Mesenchymal stem cell (in vitro differentiated cells and primary cell): ENCODE measurements around the gene ZNF611.

Experiments
- DNase-seq: peaks from one replicate; pipeline ENCODE4 v3.0.0-alpha.2; 2013
- H2AFZ ChIP-seq: one replicate; pipeline ENCODE4 v1.6.1; 2013; ENCODE audit warnings: low read depth, mild to moderate bottlenecking, control low read depth, inconsistent platforms, low read length, moderate library complexity
- H2AK5ac ChIP-seq: 2 replicates; pipeline ENCODE4 v1.6.1; 2013; ENCODE audit warnings: low read length, moderate library complexity, mild to moderate bottlenecking, inconsistent platforms; ENCODE audit not compliant: severe bottlenecking
- H2BK120ac ChIP-seq: one replicate; pipeline ENCODE4 v1.6.1; 2013; ENCODE audit warnings: low read depth, mild to moderate bottlenecking, inconsistent platforms, low read length, moderate library complexity
- H2BK12ac ChIP-seq, 2 experiments: one replicate each; pipeline ENCODE4 v1.6.1; 2013; ENCODE audit warnings: inconsistent platforms in 2 of 2, low read length in 2 of 2, mild to moderate bottlenecking in 2 of 2, moderate library complexity in 2 of 2, control low read depth in 1 of 2
- H2BK15ac ChIP-seq: one replicate; pipeline ENCODE4 v1.6.1; 2013; ENCODE audit warnings: mild to moderate bottlenecking, low read depth, inconsistent platforms; ENCODE audit not compliant: poor library complexity, severe bottlenecking
- H2BK5ac ChIP-seq: 2 replicates; pipeline ENCODE4 v1.6.1; 2013; ENCODE audit warnings: low read depth, mild to moderate bottlenecking, low read length, control low read depth, inconsistent platforms; ENCODE audit not compliant: poor library complexity, severe bottlenecking
- H3K14ac ChIP-seq, 2 experiments: one replicate each; pipeline ENCODE4 v1.6.1; 2013; ENCODE audit warnings: inconsistent platforms in 2 of 2, low read length in 2 of 2, control low read depth in 1 of 2, mild to moderate bottlenecking in 1 of 2, moderate library complexity in 1 of 2
- H3K18ac ChIP-seq, 2 experiments: one replicate each; pipeline ENCODE4 v1.6.1; 2013; ENCODE audit warnings: inconsistent platforms in 2 of 2, low read length in 2 of 2, control low read depth in 1 of 2, low read depth in 1 of 2, mild to moderate bottlenecking in 1 of 2
- H3K23ac ChIP-seq, 2 experiments: one replicate each; pipeline ENCODE4 v1.6.1; 2013; ENCODE audit warnings: inconsistent platforms in 2 of 2, low read length in 2 of 2, mild to moderate bottlenecking in 2 of 2, moderate library complexity in 2 of 2, control low read depth in 1 of 2
- H3K27ac ChIP-seq: 2 replicates; pipeline ENCODE4 v1.5.1; 2013; ENCODE audit warnings: mild to moderate bottlenecking, moderate library complexity, low read length, control low read depth, inconsistent platforms; ENCODE audit not compliant: poor library complexity, severe bottlenecking
- H3K27me3 ChIP-seq, 2 experiments: 2 replicates each; pipeline versions ENCODE4 v1.6.1 to v1.7.0; 2013; ENCODE audit warnings: low read length in 2 of 2, mild to moderate bottlenecking in 2 of 2, moderate library complexity in 2 of 2, control low read depth in 1 of 2, inconsistent platforms in 1 of 2; ENCODE audit not compliant: control insufficient read depth in 1 of 2, insufficient read depth in 1 of 2
- H3K36me3 ChIP-seq, 2 experiments: 2 replicates each; pipeline versions ENCODE4 v1.6.1 to v1.7.0; 2013; ENCODE audit warnings: low read length in 2 of 2, control low read depth in 1 of 2, inconsistent platforms in 1 of 2, low read depth in 1 of 2, mild to moderate bottlenecking in 1 of 2; ENCODE audit not compliant: insufficient read depth in 2 of 2, control insufficient read depth in 1 of 2
- H3K4ac ChIP-seq, 2 experiments: one replicate each; pipeline ENCODE4 v1.6.1; 2013; ENCODE audit warnings: inconsistent platforms in 2 of 2, low read length in 2 of 2, mild to moderate bottlenecking in 2 of 2, moderate library complexity in 2 of 2, control low read depth in 1 of 2, low read depth in 1 of 2
- H3K4me1 ChIP-seq: 2 replicates; pipeline ENCODE4 v1.6.1; 2013; ENCODE audit warnings: low read depth, low read length, control low read depth; ENCODE audit not compliant: control insufficient read depth, insufficient read depth
- H3K4me2 ChIP-seq: 2 replicates; pipeline ENCODE4 v1.6.1; 2013; ENCODE audit warnings: low read length, mild to moderate bottlenecking, inconsistent platforms; ENCODE audit not compliant: poor library complexity, severe bottlenecking
- H3K4me3 ChIP-seq, 2 experiments: 2 replicates each; pipeline versions ENCODE4 v1.5.1 to v1.7.0; 2013; ENCODE audit warnings: low read length in 2 of 2, mild to moderate bottlenecking in 2 of 2, control low read depth in 1 of 2, low read depth in 1 of 2; ENCODE audit not compliant: insufficient read depth in 1 of 2
- H3K79me1 ChIP-seq: replicated peaks from 2 replicates; pipeline ENCODE4 v1.6.1; 2013; ENCODE audit warnings: mild to moderate bottlenecking, control low read depth, low read length, inconsistent platforms; ENCODE audit not compliant: poor library complexity, severe bottlenecking
- H3K9ac ChIP-seq: 2 replicates; pipeline ENCODE4 v1.7.0; 2013; ENCODE audit warnings: mild to moderate bottlenecking, low read length, moderate library complexity
- H3K9me3 ChIP-seq: 2 replicates; pipeline ENCODE4 v1.7.0; 2013; ENCODE audit warnings: mild to moderate bottlenecking, low read length; ENCODE audit not compliant: control insufficient read depth
- H4K8ac ChIP-seq: one replicate; pipeline ENCODE4 v1.6.1; 2013; ENCODE audit warnings: inconsistent platforms, mild to moderate bottlenecking, low read length, moderate library complexity
- H4K91ac ChIP-seq: one replicate; pipeline ENCODE4 v1.6.1; 2013; ENCODE audit warnings: mild to moderate bottlenecking, low read length, inconsistent platforms
- WGBS: methylation state at CpG from one replicate; pipeline ENCODE4 v1.1.7; 2013; ENCODE audit warnings: mixed read lengths; 5-methylcytosine and 5-hydroxymethylcytosine counted together

Gene ZNF611

GRCh38 chr19:52665529-52665928 lies 69.3 kb downstream of the ZNF611 start:
- Histone ChIP-seq H3K4ac (no peak overlapping the region), H3K79me1 (peaks cover 22% of the 10 kb centered on the region), H3K9ac (no peak overlapping the region), H4K91ac (no peak overlapping the region), H2AFZ (no peak overlapping the region), H2BK12ac (no peak overlapping the region), H3K9me3 (no peaks in the 10 kb centered on the region), H2BK5ac (no peak overlapping the region), H3K27ac (peak overlapping the region; percentile 32), H2BK15ac (no peak overlapping the region), H2AK5ac (no peak overlapping the region), H4K8ac (no peak overlapping the region), H3K4me2 (no peak overlapping the region), H3K4me3 (no peak overlapping the region), H3K18ac (no peak overlapping the region), H3K36me3 (peaks cover 15 to 20% of the 10 kb centered on the region in 2 experiments), H2BK120ac (no peak overlapping the region), H3K14ac (no peak overlapping the region), H3K4me1 (peaks cover 26% of the 10 kb centered on the region), H3K23ac (no peak overlapping the region), H3K27me3 (no peaks in the 10 kb centered on the region)
- DNase-seq = peak; percentile 13
- 87% methylated on average over 6 of the region's 6 CpGs for WGBS

DNA sequence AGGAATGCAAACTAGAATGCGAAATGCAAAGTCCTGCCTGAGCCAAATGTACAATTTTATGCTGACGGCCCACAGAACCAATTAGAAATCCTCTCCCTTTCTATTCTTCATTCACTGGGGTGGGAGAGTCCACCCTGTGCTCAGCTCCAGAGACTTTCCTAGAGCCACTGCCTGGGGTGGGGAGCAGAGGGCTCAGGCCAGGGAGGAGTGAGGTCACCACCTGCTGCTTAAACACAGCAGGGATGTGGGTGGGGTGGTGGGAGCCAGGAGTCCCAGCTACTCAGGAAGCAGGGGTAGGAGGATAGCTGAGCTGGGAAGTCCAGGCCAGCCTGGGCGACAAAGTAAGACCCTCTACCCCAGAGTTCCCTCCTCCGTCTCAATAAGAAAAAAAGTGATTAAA lies 69.8 kb downstream of the ZNF611 start:
- Histone ChIP-seq H3K4me1 (peaks cover 26% of the 10 kb centered on the region), H2BK120ac (peak overlapping the region; percentile 23), H3K4me2 (no peak overlapping the region), H2BK12ac (no peak overlapping the region), H2BK5ac (peak overlapping the region; percentile 32), H3K9ac (no peak overlapping the region), H4K8ac (no peak overlapping the region), H3K79me1 (peaks cover 25% of the 10 kb centered on the region), H3K9me3 (peaks cover under 1% of the 10 kb centered on the region), H3K27me3 (no peaks in the 10 kb centered on the region), H3K4me3 (no peak overlapping the region), H2BK15ac (no peak overlapping the region), H3K4ac (no peak overlapping the region), H2AFZ (no peak overlapping the region), H3K36me3 (peaks cover 20 to 21% of the 10 kb centered on the region in 2 experiments), H3K23ac (no peak overlapping the region), H4K91ac (no peak overlapping the region), H3K18ac (no peak overlapping the region), H3K27ac (peak overlapping the region; percentile 53), H2AK5ac (peak overlapping the region; percentile 97), H3K14ac (peak overlapping the region in 1 of 2 experiments; percentile 36)
- DNase-seq = no peak
- 85% methylated on average over 2 of the region's 4 CpGs for WGBS

DNA sequence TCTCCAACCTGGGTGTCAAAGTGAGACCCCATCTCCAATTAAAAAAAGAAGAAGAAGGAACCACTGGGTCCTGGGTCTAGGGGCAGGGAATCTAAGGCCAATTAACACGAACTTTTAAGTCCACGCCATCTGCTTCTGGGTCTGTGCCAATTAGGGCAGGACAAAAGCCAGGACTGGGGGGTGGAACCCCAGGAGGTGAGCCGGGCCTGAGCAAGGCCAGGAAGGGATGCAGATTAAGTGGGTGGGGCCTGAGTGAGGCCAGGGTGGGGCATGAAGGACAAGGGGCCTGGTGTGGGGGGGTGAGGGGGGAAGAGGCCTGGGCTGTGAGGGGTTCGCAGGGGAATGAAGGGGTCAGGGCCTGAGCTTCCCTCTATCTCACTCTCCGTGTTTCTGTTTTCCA lies 70.4 kb downstream of the ZNF611 start:
- Histone ChIP-seq H2BK15ac (no peak overlapping the region), H3K27me3 (no peaks in the 10 kb centered on the region), H3K4me1 (peaks cover 26% of the 10 kb centered on the region), H3K79me1 (peaks cover 27% of the 10 kb centered on the region), H3K9ac (no peak overlapping the region), H3K36me3 (peaks cover 23 to 24% of the 10 kb centered on the region in 2 experiments), H4K91ac (no peak overlapping the region), H2AK5ac (peak overlapping the region; percentile 88), H3K9me3 (peaks cover 4% of the 10 kb centered on the region), H3K27ac (peak overlapping the region; percentile 53), H3K4ac (no peak overlapping the region), H2BK120ac (no peak overlapping the region), H3K14ac (no peak overlapping the region), H2BK12ac (no peak overlapping the region), H3K23ac (no peak overlapping the region), H2AFZ (no peak overlapping the region), H4K8ac (no peak overlapping the region), H3K18ac (no peak overlapping the region), H3K4me3 (no peak overlapping the region), H3K4me2 (no peak overlapping the region), H2BK5ac (peak overlapping the region; percentile 4)
- DNase-seq = no peak
- 90% methylated on average over 4 of the region's 5 CpGs for WGBS

GRCh38 chr19:52662631-52663030 lies 72.2 kb downstream of the ZNF611 start:
- WGBS = 95% methylated on average over 3 of the region's 3 CpGs
- no peak overlapping the region for H4K8ac ChIP-seq
- H3K36me3 ChIP-seq = peaks cover 35 to 39% of the 10 kb centered on the region in 2 experiments
- peaks cover 24% of the 10 kb centered on the region for H3K4me1 ChIP-seq
- no peak overlapping the region for H3K4me2 ChIP-seq
- H2BK120ac ChIP-seq = no peak overlapping the region
- no peaks in the 10 kb centered on the region for H3K27me3 ChIP-seq
- no peak overlapping the region for H2AK5ac ChIP-seq
- no peak overlapping the region for H2BK15ac ChIP-seq
- no peak overlapping the region for H3K4ac ChIP-seq
- DNase-seq = no peak
- no peak overlapping the region for H2BK5ac ChIP-seq
- H4K91ac ChIP-seq = no peak overlapping the region
- no peak overlapping the region for H3K14ac ChIP-seq
- no peak overlapping the region for H3K18ac ChIP-seq
- H3K9me3 ChIP-seq = peaks cover 4% of the 10 kb centered on the region
- no peak overlapping the region for H3K9ac ChIP-seq
- H3K79me1 ChIP-seq = peaks cover 33% of the 10 kb centered on the region
- H3K23ac ChIP-seq = no peak overlapping the region
- no peak overlapping the region for H3K4me3 ChIP-seq
- H2AFZ ChIP-seq = no peak overlapping the region
- H3K27ac ChIP-seq = peak overlapping the region; percentile 59
- no peak overlapping the region for H2BK12ac ChIP-seq
